ENCODE data around the gene ADAMTSL3. TPM values are rescaled to one million over a fixed set of nuclear protein-coding genes. Genes with fewer than 3 reads are reported as not detected.

Gene ADAMTSL3
- total RNA-seq, 3 donors from 2014 or later (not counting 1 experiment from before 2014, with no cell fraction given) = 0.14 to 0.43 (median 0.25) TPM

DNA sequence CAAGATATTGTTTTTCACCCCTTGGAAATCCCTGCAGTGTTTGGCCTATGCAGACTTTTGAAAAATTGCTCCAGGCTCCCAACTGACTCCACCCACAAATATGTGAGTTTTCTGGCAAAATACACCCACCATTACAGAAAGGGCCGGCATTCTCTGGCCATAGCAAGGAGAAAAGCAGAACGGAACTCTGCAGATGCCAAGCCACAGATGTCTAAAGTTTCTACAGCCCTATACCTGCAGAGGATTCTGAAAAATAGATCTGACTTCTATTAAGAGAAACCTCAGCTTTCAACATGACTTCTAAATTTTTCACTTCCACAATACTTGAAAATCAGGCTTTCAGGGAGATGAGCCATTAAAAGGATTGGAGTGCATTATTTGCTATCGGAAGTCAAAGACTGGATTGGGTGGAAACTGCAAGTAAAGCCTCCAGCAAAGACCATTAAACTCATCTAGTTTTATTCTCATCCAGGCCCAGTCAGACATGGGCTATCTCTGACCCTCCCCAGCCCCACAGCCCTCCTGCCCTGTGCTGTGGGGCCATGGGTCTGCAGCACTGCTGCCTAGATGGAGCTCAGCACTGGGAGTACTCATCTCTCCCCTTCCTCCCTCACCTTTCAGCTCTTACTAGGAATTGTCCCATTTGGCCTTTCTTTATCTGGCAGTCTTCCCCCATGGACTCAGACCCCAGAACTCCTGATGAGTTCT is 338.6 kb downstream of the ADAMTSL3 start:
- Histone ChIP-seq H3K36me3 (ENCODE audit: control insufficient read depth, insufficient read depth, low read length) (no peaks in the 10 kb centered on the region), H3K4me3 (ENCODE audit: low read length) (no peak overlapping the region), H3K9me3 (ENCODE audit: control insufficient read depth, insufficient read depth, low read length) (no peaks in the 10 kb centered on the region), H3K4me1 (ENCODE audit: control insufficient read depth, insufficient read depth, low read length) (no peaks in the 10 kb centered on the region), H3K27me3 (ENCODE audit: control insufficient read depth, insufficient read depth, low read length) (no peaks in the 10 kb centered on the region), H3K27ac (ENCODE audit: low read length) (no peak overlapping the region)
- Mint-ChIP-seq H3K27me3 (ENCODE audit: low read depth in 2 of 2) (peaks cover 0 to 2% of the 10 kb centered on the region in 2 donors), H3K36me3 (no peaks in the 10 kb centered on the region), H3K9me3 (no peaks in the 10 kb centered on the region), H3K4me1 (no peaks in the 10 kb centered on the region), H3K4me3 (no peak overlapping the region), H3K27ac (no peak overlapping the region)
- DNase-seq (no peak), ATAC-seq (no peak)
- intact Hi-C loops (cut with micrococcal nuclease) = no loop called here
- TF ChIP-seq, protein P1, sequence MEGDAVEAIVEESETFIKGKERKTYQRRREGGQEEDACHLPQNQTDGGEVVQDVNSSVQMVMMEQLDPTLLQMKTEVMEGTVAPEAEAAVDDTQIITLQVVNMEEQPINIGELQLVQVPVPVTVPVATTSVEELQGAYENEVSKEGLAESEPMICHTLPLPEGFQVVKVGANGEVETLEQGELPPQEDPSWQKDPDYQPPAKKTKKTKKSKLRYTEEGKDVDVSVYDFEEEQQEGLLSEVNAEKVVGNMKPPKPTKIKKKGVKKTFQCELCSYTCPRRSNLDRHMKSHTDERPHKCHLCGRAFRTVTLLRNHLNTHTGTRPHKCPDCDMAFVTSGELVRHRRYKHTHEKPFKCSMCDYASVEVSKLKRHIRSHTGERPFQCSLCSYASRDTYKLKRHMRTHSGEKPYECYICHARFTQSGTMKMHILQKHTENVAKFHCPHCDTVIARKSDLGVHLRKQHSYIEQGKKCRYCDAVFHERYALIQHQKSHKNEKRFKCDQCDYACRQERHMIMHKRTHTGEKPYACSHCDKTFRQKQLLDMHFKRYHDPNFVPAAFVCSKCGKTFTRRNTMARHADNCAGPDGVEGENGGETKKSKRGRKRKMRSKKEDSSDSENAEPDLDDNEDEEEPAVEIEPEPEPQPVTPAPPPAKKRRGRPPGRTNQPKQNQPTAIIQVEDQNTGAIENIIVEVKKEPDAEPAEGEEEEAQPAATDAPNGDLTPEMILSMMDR (IDR thresholded peaks at IDR 0.05) = no peak
- 92% methylated on average over 3 of the region's 3 CpGs for WGBS (ENCODE audit: insufficient coverage)

GRCh38 chr15:83993591-83993990 is 339.7 kb downstream of the ADAMTSL3 start:
- no peak overlapping the region for H3K27ac Mint-ChIP-seq
- 77% methylated on average over 1 of the region's 2 CpGs for WGBS (ENCODE audit: insufficient coverage)
- ATAC-seq (no peak), DNase-seq (no peak)
- no peaks in the 10 kb centered on the region for H3K36me3 Mint-ChIP-seq
- no peak overlapping the region for H3K4me3 ChIP-seq (ENCODE audit: low read length)
- H3K27ac ChIP-seq (ENCODE audit: low read length) = no peak overlapping the region
- H3K27me3 ChIP-seq (ENCODE audit: control insufficient read depth, insufficient read depth, low read length) = no peaks in the 10 kb centered on the region
- no peaks in the 10 kb centered on the region for H3K9me3 ChIP-seq (ENCODE audit: control insufficient read depth, insufficient read depth, low read length)
- H3K9me3 Mint-ChIP-seq = no peaks in the 10 kb centered on the region
- no peak overlapping the region for H3K4me3 Mint-ChIP-seq
- H3K36me3 ChIP-seq (ENCODE audit: control insufficient read depth, insufficient read depth, low read length) = no peaks in the 10 kb centered on the region
- intact Hi-C loops (cut with micrococcal nuclease) = no loop called here
- TF ChIP-seq, protein P1 (IDR thresholded peaks at IDR 0.05) = no peak
- H3K27me3 Mint-ChIP-seq (ENCODE audit: low read depth in 2 of 2) = peaks cover 0 to 2% of the 10 kb centered on the region in 2 donors
- H3K4me1 ChIP-seq (ENCODE audit: control insufficient read depth, insufficient read depth, low read length) = no peaks in the 10 kb centered on the region
- H3K4me1 Mint-ChIP-seq = no peaks in the 10 kb centered on the region

- Mint-ChIP-seq H3K27ac (no peak overlapping the region), H3K27me3 (ENCODE audit: low read depth in 2 of 2) (no peaks in the 10 kb centered on the region)
- TF ChIP-seq, protein P1 (IDR thresholded peaks at IDR 0.05) = no peak
Measured at GRCh38 chr15:83998486-83998885, 344.6 kb downstream of the ADAMTSL3 start.

More at GRCh38 chr15:83998486-83998885, 344.6 kb downstream of the ADAMTSL3 start:
- no peaks in the 10 kb centered on the region for H3K9me3 Mint-ChIP-seq
- no peaks in the 10 kb centered on the region for H3K36me3 ChIP-seq (ENCODE audit: control insufficient read depth, insufficient read depth, low read length)
- no peaks in the 10 kb centered on the region for H3K36me3 Mint-ChIP-seq
- no peak overlapping the region for H3K4me3 Mint-ChIP-seq
- intact Hi-C loops (cut with micrococcal nuclease) = no loop called here
- DNase-seq (no peak), ATAC-seq (no peak)
- H3K4me1 ChIP-seq (ENCODE audit: control insufficient read depth, insufficient read depth, low read length) = no peaks in the 10 kb centered on the region
- H3K27me3 ChIP-seq (ENCODE audit: control insufficient read depth, insufficient read depth, low read length) = no peaks in the 10 kb centered on the region
- no peaks in the 10 kb centered on the region for H3K9me3 ChIP-seq (ENCODE audit: control insufficient read depth, insufficient read depth, low read length)
- WGBS (ENCODE audit: insufficient coverage) = 94% methylated on average over 2 of the region's 2 CpGs
- H3K4me1 Mint-ChIP-seq = no peaks in the 10 kb centered on the region
- no peak overlapping the region for H3K27ac ChIP-seq (ENCODE audit: low read length)
- no peak overlapping the region for H3K4me3 ChIP-seq (ENCODE audit: low read length)
